ENCODE results near the gene UBE2Z. TPM values are rescaled to one million over a fixed set of nuclear protein-coding genes. Genes with fewer than 3 reads are reported as not detected.
"Not testable (repeated sequence)": the region's sequence is repeated elsewhere in the genome, so short reads cannot be mapped to it uniquely, and the experiment has no call there.

Gene UBE2Z
- total RNA-seq = 35.5 TPM
- long read RNA-seq, full-length matches to known transcripts = 24 of 43 reads
- long read RNA-seq, partial matches to known transcripts = 18 of 43 reads
- long read RNA-seq, other reads (novel, unspliced or antisense) = 1 of 43 reads

- peak; percentile 96 for DNase-seq
- intact Hi-C loops (cut with micrococcal nuclease) = no loop called here
- peak; percentile 98 for ATAC-seq
These were observed at the start of gene UBE2Z for GRCh38 chr17:48908047-48908843. TSS of gene UBE2Z (plus strand) at chr17:48908407. CDS start at chr17:48908504, 97 bp downstream.

- intact Hi-C loops (cut with micrococcal nuclease) = no loop called here
- no peak for ATAC-seq
- DNase-seq = no peak
These were observed 48.2 kb upstream of the UBE2Z start for GRCh38 chr17:48860034-48860433.

GRCh38 chr17:48860456-48860855 lies 47.8 kb upstream of the UBE2Z start:
- intact Hi-C loops (cut with micrococcal nuclease) = no loop called here
- DNase-seq (no peak), ATAC-seq (no peak)

- DNase-seq (no peak), ATAC-seq (no peak)
- intact Hi-C loops (cut with micrococcal nuclease) = no loop called here
These were observed 39.2 kb upstream of the UBE2Z start for GRCh38 chr17:48868916-48869500.

- peak; percentile 45 for ATAC-seq
- intact Hi-C loops (cut with micrococcal nuclease) = no loop called here
These were observed 38.3 kb upstream of the UBE2Z start for GRCh38 chr17:48869821-48870318.

GRCh38 chr17:48871035-48871550 lies 37.1 kb upstream of the UBE2Z start:
- ATAC-seq (no peak), DNase-seq (no peak)
- intact Hi-C loops (cut with micrococcal nuclease) = no loop called here

More at GRCh38 chr17:48869821-48870318, 38.3 kb upstream of the UBE2Z start:
- DNase-seq = no peak

- ATAC-seq (peak; percentile 63), DNase-seq (peak; percentile 56)
- intact Hi-C loops (cut with micrococcal nuclease) = no loop called here
These were observed 36.5 kb upstream of the UBE2Z start for GRCh38 chr17:48871551-48872351.

GRCh38 chr17:48872409-48872808 lies 35.8 kb upstream of the UBE2Z start:
- DNase-seq; ATAC-seq; intact Hi-C loops (cut with micrococcal nuclease): not testable (repeated sequence)

- intact Hi-C loops (cut with micrococcal nuclease) = no loop called here
- ATAC-seq = peak; percentile 66
- DNase-seq = peak; percentile 39
These were observed 35.0 kb upstream of the UBE2Z start for GRCh38 chr17:48873209-48873608.

- intact Hi-C loops (cut with micrococcal nuclease) = no loop called here
- ATAC-seq (no peak), DNase-seq (no peak)
These were observed 34.3 kb upstream of the UBE2Z start for GRCh38 chr17:48873696-48874443.

GRCh38 chr17:48878920-48879898 lies 29.0 kb upstream of the UBE2Z start:
- ATAC-seq (peak; percentile 84), DNase-seq (no peak)
- intact Hi-C loops (cut with micrococcal nuclease) = loop anchor here (2.0 kb wide), 1 partner anchor 74 kb away; no protein-coding TSS in a partner anchor

GRCh38 chr17:48882272-48882671 lies 25.9 kb upstream of the UBE2Z start:
- ATAC-seq (no peak), DNase-seq (no peak)
- intact Hi-C loops (cut with micrococcal nuclease) = no loop called here

- DNase-seq (no peak), ATAC-seq (no peak)
- intact Hi-C loops (cut with micrococcal nuclease) = no loop called here
These were observed 25.0 kb upstream of the UBE2Z start for GRCh38 chr17:48883171-48883570.

- ATAC-seq (no peak), DNase-seq (no peak)
- intact Hi-C loops (cut with micrococcal nuclease) = no loop called here
These were observed 18.1 kb upstream of the UBE2Z start for GRCh38 chr17:48890086-48890485.

GRCh38 chr17:48892940-48893645 lies 15.1 kb upstream of the UBE2Z start:
- intact Hi-C loops (cut with micrococcal nuclease) = no loop called here
- ATAC-seq = peak; percentile 1
- DNase-seq = no peak

GRCh38 chr17:48893646-48894508 lies 14.3 kb upstream of the UBE2Z start:
- DNase-seq = no peak
- intact Hi-C loops (cut with micrococcal nuclease) = no loop called here
- ATAC-seq = no peak
